GM12874 (cell line): Measurements from ENCODE around the gene DPP4.

Experiments used
- CTCF ChIP-seq: IDR thresholded peaks from 2 replicates; pipeline ENCODE4 v1.5.1; 2011; ENCODE audit warnings: low read depth, mild to moderate bottlenecking, control low read depth, low read length, moderate library complexity; ENCODE audit not compliant: insufficient read depth

DPP4 gene

GRCh38 chr2:161975062-161975812, 98.8 kb downstream of the DPP4 start:
- TF ChIP-seq CTCF = no peak

- TF ChIP-seq CTCF = no peak
Observed at GRCh38 chr2:161974461-161974860, 99.6 kb downstream of the DPP4 start.

GRCh38 chr2:161972866-161973265, 101.1 kb downstream of the DPP4 start:
- TF ChIP-seq CTCF = no peak

- no peak for TF ChIP-seq CTCF
Observed at GRCh38 chr2:161972232-161972631, 101.8 kb downstream of the DPP4 start.

- TF ChIP-seq CTCF = no peak
Observed at GRCh38 chr2:161971551-161971950, 102.5 kb downstream of the DPP4 start.

- TF ChIP-seq CTCF = no peak
Observed at GRCh38 chr2:161969159-161969558, 104.9 kb downstream of the DPP4 start.

- TF ChIP-seq CTCF = no peak
Observed at GRCh38 chr2:161965994-161966393, 108.0 kb downstream of the DPP4 start.
